ENCODE results near the gene WWC2. TPM values are rescaled to one million over a fixed set of nuclear protein-coding genes. Genes with fewer than 3 reads are reported as not detected.

Gene WWC2
- total and polyA plus RNA-seq, 2 donors (not counting 3 experiments of a cell fraction or from before 2014, with no cell fraction given), result 12.9 to 52.2 TPM

DNA sequence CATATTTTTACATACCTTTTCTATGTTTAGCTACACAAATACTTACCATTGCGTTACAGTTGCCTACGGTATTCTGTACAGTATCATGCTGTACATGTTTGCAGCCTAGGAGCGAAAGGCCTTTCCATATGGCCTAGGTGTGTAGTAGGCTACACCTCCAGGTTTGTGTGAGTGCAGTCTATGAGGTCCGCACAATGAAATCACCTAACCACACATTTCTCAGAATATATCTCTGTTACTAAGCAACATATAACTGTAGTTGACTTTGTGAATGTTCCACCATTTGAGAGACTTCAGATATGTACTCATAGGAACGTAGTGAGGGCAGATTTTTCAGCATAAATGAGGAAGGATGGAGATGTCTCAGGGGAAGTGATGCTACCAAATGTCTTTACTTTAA is 62.6 kb downstream of the WWC2 start:
- no peak for TF ChIP-seq JUN (IDR thresholded peaks at IDR 0.05; ENCODE audit: borderline replicate concordance, insufficient read depth, insufficient read length, low read depth)

GRCh38 chr4:183163135-183163534 is 64.1 kb downstream of the WWC2 start:
- no peak overlapping the region for H2AFZ ChIP-seq (ENCODE audit: low read depth, low read length)
- DNase-seq (ENCODE audit: low read depth, low spot score), result no peak
- peaks cover 64% of the 10 kb centered on the region for H3K79me2 ChIP-seq (ENCODE audit: control insufficient read depth, insufficient read depth, low read length)
- TF ChIP-seq FOS (IDR thresholded peaks at IDR 0.05; ENCODE audit: borderline replicate concordance, insufficient read depth, low read length) (no peak), MYC (IDR thresholded peaks at IDR 0.05; ENCODE audit: low read depth, low read length) (no peak), JUN (IDR thresholded peaks at IDR 0.05; ENCODE audit: borderline replicate concordance, insufficient read depth, insufficient read length, low read depth) (no peak), EZH2 (IDR thresholded peaks at IDR 0.05; ENCODE audit: borderline replicate concordance, low read depth, low read length, severe bottlenecking) (no peak), GATA2 (IDR thresholded peaks at IDR 0.05; ENCODE audit: insufficient read depth, insufficient read length, low read depth, low read length) (no peak), POLR2AphosphoS5 (IDR thresholded peaks at IDR 0.05; ENCODE audit: insufficient read depth, low read depth, low read length) (no peak), POLR2A (IDR thresholded peaks at IDR 0.05; ENCODE audit: low read depth, low read length) (no peak)
- TF ChIP-seq, protein P1, sequence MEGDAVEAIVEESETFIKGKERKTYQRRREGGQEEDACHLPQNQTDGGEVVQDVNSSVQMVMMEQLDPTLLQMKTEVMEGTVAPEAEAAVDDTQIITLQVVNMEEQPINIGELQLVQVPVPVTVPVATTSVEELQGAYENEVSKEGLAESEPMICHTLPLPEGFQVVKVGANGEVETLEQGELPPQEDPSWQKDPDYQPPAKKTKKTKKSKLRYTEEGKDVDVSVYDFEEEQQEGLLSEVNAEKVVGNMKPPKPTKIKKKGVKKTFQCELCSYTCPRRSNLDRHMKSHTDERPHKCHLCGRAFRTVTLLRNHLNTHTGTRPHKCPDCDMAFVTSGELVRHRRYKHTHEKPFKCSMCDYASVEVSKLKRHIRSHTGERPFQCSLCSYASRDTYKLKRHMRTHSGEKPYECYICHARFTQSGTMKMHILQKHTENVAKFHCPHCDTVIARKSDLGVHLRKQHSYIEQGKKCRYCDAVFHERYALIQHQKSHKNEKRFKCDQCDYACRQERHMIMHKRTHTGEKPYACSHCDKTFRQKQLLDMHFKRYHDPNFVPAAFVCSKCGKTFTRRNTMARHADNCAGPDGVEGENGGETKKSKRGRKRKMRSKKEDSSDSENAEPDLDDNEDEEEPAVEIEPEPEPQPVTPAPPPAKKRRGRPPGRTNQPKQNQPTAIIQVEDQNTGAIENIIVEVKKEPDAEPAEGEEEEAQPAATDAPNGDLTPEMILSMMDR (IDR thresholded peaks at IDR 0.05; ENCODE audit: extremely low read depth in 1 of 2, insufficient read depth in 1 of 2, low read depth in 1 of 2, low read length in 2 of 2), result no peak
- TF ChIP-seq, protein P2, sequence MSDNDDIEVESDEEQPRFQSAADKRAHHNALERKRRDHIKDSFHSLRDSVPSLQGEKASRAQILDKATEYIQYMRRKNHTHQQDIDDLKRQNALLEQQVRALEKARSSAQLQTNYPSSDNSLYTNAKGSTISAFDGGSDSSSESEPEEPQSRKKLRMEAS (IDR thresholded peaks at IDR 0.05; ENCODE audit: insufficient read depth, insufficient read length), result no peak
- ChIA-PET CTCF (interaction anchor here (0.9 to 1.0 kb wide), 3 partner anchors 12 to 94 kb away, joined by 3 read pairs; no protein-coding TSS in a partner anchor), POLR2A (no interaction called here)
- intact Hi-C loops (cut with micrococcal nuclease) (no loop called here), dilution Hi-C loops (cut with MboI; ENCODE audit: extremely low pct_ligation_motif_present, low sequenced_read_pairs) (no loop called here)
- H3K4me2 ChIP-seq (ENCODE audit: insufficient read depth, low read length), result no peak overlapping the region
- H3K9ac ChIP-seq (replicated peaks; ENCODE audit: extremely low read depth, insufficient read depth, low read length), result no peak overlapping the region
- no peaks in the 10 kb centered on the region for H3K27me3 ChIP-seq (ENCODE audit: control insufficient read depth in 2 of 2, insufficient read depth in 2 of 2, low read length in 2 of 2)
- H3K4me3 ChIP-seq (replicated peaks in 1 of 3; ENCODE audit: insufficient read depth in 1 of 3, low read depth in 1 of 3, low read length in 3 of 3), result no peak overlapping the region
- no peak for FAIRE-seq
- no peaks in the 10 kb centered on the region for H3K9me1 ChIP-seq (replicated peaks; ENCODE audit: control insufficient read depth, extremely low read depth, insufficient read depth, low read length)
- peaks cover 7% of the 10 kb centered on the region for H3K4me1 ChIP-seq (ENCODE audit: control insufficient read depth, extremely low read depth, insufficient read depth, low read length)
- no peak overlapping the region for H3K27ac ChIP-seq (ENCODE audit: insufficient read depth, low read depth, low read length)
- peaks cover 2% of the 10 kb centered on the region for H4K20me1 ChIP-seq (replicated peaks; ENCODE audit: control insufficient read depth, extremely low read depth, insufficient read depth, low read length)
- BruUV-seq (replicated peaks), result no TSS peak
- no peaks in the 10 kb centered on the region for H3K36me3 ChIP-seq (ENCODE audit: control insufficient read depth in 2 of 2, extremely low read depth in 1 of 2, insufficient read depth in 2 of 2, low read length in 2 of 2)
- H3K9me3 ChIP-seq (replicated peaks; ENCODE audit: control insufficient read depth, insufficient read depth, low read length), result no peaks in the 10 kb centered on the region

More for the DNA sequence above, 62.6 kb downstream of the WWC2 start:
- Histone ChIP-seq H4K20me1 (replicated peaks; ENCODE audit: control insufficient read depth, extremely low read depth, insufficient read depth, low read length) (peaks cover 4% of the 10 kb centered on the region), H3K9me1 (replicated peaks; ENCODE audit: control insufficient read depth, extremely low read depth, insufficient read depth, low read length) (no peaks in the 10 kb centered on the region), H3K27me3 (ENCODE audit: control insufficient read depth in 2 of 2, insufficient read depth in 2 of 2, low read length in 2 of 2) (no peaks in the 10 kb centered on the region), H3K9ac (replicated peaks; ENCODE audit: extremely low read depth, insufficient read depth, low read length) (no peak overlapping the region), H3K9me3 (replicated peaks; ENCODE audit: control insufficient read depth, insufficient read depth, low read length) (no peaks in the 10 kb centered on the region), H3K36me3 (ENCODE audit: control insufficient read depth in 2 of 2, extremely low read depth in 1 of 2, insufficient read depth in 2 of 2, low read length in 2 of 2) (no peaks in the 10 kb centered on the region), H3K4me2 (ENCODE audit: insufficient read depth, low read length) (no peak overlapping the region), H3K4me1 (ENCODE audit: control insufficient read depth, extremely low read depth, insufficient read depth, low read length) (peaks cover 7% of the 10 kb centered on the region), H2AFZ (ENCODE audit: low read depth, low read length) (no peak overlapping the region), H3K27ac (ENCODE audit: insufficient read depth, low read depth, low read length) (no peak overlapping the region), H3K4me3 (replicated peaks in 1 of 3; ENCODE audit: insufficient read depth in 1 of 3, low read depth in 1 of 3, low read length in 3 of 3) (no peak overlapping the region), H3K79me2 (ENCODE audit: control insufficient read depth, insufficient read depth, low read length) (peaks cover 63% of the 10 kb centered on the region)
- BruUV-seq (replicated peaks), result no TSS peak
- intact Hi-C loops (cut with micrococcal nuclease), result no loop called here
- dilution Hi-C loops (cut with MboI; ENCODE audit: extremely low pct_ligation_motif_present, low sequenced_read_pairs), result no loop called here
- POLR2A ChIA-PET, result no interaction called here
- FAIRE-seq (no peak), DNase-seq (ENCODE audit: low read depth, low spot score) (no peak)
- CTCF ChIA-PET, result interaction anchor here (1.0 kb wide), 1 partner anchor 88 kb away, joined by 3 read pairs; no protein-coding TSS in a partner anchor

Measured in endothelial cell of umbilical vein (primary cell).